Measurements from ENCODE around the gene KCNE3. TPM values are rescaled to one million over a fixed set of nuclear protein-coding genes. Genes with fewer than 3 reads are reported as not detected.

The KCNE3 gene
- total and polyA plus RNA-seq, 9 of the 15 experiments (the other 6 are each of a cell fraction or from before 2014, with no cell fraction given): 1.6 to 8.7 (median 6.2) TPM

DNA sequence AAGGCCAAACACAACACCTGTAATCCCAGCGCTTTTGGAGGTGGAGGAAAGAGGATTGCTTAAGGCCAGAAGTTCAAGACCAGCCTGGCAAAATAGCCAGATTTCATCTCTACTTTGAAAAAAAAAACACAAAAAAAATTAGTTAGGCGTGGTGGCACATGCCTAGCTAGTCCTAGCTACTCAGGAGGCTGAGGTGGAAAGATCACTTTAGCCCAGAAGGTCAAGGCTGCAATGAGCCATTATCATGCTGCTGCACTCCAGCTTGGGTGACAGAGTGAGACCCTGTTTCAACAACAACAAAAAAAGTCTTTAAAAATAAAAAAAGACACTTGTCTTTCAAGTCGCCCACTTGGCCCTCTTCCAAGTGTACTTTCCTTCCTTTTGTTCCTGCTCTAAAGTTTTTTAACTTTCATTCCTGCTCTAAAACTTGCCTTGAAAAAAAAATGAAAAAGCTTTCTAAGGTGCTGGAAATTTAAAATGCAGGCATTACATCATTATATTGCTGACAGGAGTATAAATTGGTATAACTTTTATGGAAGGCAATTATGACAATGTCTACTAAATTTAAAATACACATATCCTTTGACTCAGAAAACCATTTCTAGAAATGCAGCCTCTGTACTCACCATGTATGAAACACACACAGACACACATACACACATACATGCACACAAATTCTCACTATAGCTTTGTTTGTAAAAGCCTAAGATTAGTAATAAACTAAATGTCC is 13.5 kb upstream of the KCNE3 start (continued):
- TF ChIP-seq CHD1 (IDR thresholded peaks at IDR 0.05; ENCODE audit: low read length): no peak
- TF ChIP-seq XRCC4 (IDR thresholded peaks at IDR 0.05; ENCODE audit: extremely low read depth, insufficient read depth, insufficient read length): no peak
- TF ChIP-seq, protein P1, sequence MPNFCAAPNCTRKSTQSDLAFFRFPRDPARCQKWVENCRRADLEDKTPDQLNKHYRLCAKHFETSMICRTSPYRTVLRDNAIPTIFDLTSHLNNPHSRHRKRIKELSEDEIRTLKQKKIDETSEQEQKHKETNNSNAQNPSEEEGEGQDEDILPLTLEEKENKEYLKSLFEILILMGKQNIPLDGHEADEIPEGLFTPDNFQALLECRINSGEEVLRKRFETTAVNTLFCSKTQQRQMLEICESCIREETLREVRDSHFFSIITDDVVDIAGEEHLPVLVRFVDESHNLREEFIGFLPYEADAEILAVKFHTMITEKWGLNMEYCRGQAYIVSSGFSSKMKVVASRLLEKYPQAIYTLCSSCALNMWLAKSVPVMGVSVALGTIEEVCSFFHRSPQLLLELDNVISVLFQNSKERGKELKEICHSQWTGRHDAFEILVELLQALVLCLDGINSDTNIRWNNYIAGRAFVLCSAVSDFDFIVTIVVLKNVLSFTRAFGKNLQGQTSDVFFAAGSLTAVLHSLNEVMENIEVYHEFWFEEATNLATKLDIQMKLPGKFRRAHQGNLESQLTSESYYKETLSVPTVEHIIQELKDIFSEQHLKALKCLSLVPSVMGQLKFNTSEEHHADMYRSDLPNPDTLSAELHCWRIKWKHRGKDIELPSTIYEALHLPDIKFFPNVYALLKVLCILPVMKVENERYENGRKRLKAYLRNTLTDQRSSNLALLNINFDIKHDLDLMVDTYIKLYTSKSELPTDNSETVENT (CRISPR knock-in tag; IDR thresholded peaks at IDR 0.05): no peak
- no peak for TF ChIP-seq IRF2 (CRISPR knock-in tag; IDR thresholded peaks at IDR 0.05)
- TF ChIP-seq ZNF408 (CRISPR knock-in tag; IDR thresholded peaks at IDR 0.05; ENCODE audit: low read depth): no peak
- TF ChIP-seq CBFA2T2 (conservative IDR thresholded peaks at IDR 0.05): 0 out of 2 replicates have a peak, but pooled peaks have one; percentile 6
- no peak for TF ChIP-seq TBL1XR1 (IDR thresholded peaks at IDR 0.05; ENCODE audit: low read length in 2 of 2)
- TF ChIP-seq BACH1 (tag; IDR thresholded peaks at IDR 0.05): no peak
- peak; percentile 44 for TF ChIP-seq ZNF384 (IDR thresholded peaks at IDR 0.05; ENCODE audit: low read depth, low read length)
- no peak for TF ChIP-seq MCM3 (IDR thresholded peaks at IDR 0.05)
- no peak for TF ChIP-seq HNRNPLL (IDR thresholded peaks at IDR 0.05; ENCODE audit: low read depth, low read length, poor library complexity, severe bottlenecking)
- TF ChIP-seq ZNF444 (CRISPR knock-in tag; IDR thresholded peaks at IDR 0.05): no peak
- TF ChIP-seq PTRF (tag; IDR thresholded peaks at IDR 0.05): no peak
- TF ChIP-seq STAT5A (IDR thresholded peaks at IDR 0.05; ENCODE audit: borderline replicate concordance, low read length): no peak
- TF ChIP-seq NCOR1 (IDR thresholded peaks at IDR 0.05): 0 out of 2 replicates have a peak, but pooled peaks have one; percentile 12
- TF ChIP-seq, protein P2, sequence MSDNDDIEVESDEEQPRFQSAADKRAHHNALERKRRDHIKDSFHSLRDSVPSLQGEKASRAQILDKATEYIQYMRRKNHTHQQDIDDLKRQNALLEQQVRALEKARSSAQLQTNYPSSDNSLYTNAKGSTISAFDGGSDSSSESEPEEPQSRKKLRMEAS (CRISPR knock-in tag; IDR thresholded peaks at IDR 0.05): no peak
- no peak for TF ChIP-seq HSF4 (CRISPR knock-in tag; IDR thresholded peaks at IDR 0.05; ENCODE audit: borderline replicate concordance)
- TF ChIP-seq ZNF316 (IDR thresholded peaks at IDR 0.05): peak; percentile 76
- no peak for TF ChIP-seq SAP30 (IDR thresholded peaks at IDR 0.05; ENCODE audit: borderline replicate concordance, insufficient read depth, low read depth, low read length, poor library complexity, severe bottlenecking)
- TF ChIP-seq KDM1A (IDR thresholded peaks at IDR 0.05): no peak
- TF ChIP-seq, protein P3, sequence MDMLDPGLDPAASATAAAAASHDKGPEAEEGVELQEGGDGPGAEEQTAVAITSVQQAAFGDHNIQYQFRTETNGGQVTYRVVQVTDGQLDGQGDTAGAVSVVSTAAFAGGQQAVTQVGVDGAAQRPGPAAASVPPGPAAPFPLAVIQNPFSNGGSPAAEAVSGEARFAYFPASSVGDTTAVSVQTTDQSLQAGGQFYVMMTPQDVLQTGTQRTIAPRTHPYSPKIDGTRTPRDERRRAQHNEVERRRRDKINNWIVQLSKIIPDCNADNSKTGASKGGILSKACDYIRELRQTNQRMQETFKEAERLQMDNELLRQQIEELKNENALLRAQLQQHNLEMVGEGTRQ (CRISPR knock-in tag; IDR thresholded peaks at IDR 0.05): no peak
- TF ChIP-seq ZNF12 (CRISPR knock-in tag; IDR thresholded peaks at IDR 0.05): no peak
- TF ChIP-seq ZNF133 (CRISPR knock-in tag; IDR thresholded peaks at IDR 0.05): no peak
- TF ChIP-seq CREB1 (IDR thresholded peaks at IDR 0.05): no peak
- no peak for TF ChIP-seq CREB1 (CRISPR knock-in tag; IDR thresholded peaks at IDR 0.05)
- TF ChIP-seq PHF21A (IDR thresholded peaks at IDR 0.05; ENCODE audit: borderline replicate concordance, low read depth): no peak
- TF ChIP-seq ZNF140 (CRISPR knock-in tag; IDR thresholded peaks at IDR 0.05): no peak
- peak; percentile 62 for TF ChIP-seq CBFA2T3 (IDR thresholded peaks at IDR 0.05)
- TF ChIP-seq RFX5 (IDR thresholded peaks at IDR 0.05; ENCODE audit: low read depth, low read length): no peak
- TF ChIP-seq ZNF212 (CRISPR knock-in tag; IDR thresholded peaks at IDR 0.05): no peak
